Lower leg skin (tissue), 3 donors: ENCODE data around the gene OSBPL2.

ENCODE experiments used
- CTCF ChIP-seq, 3 donors: fragments of 450-650 bp; IDR thresholded peaks; one replicate each; pipeline ENCODE4 v1.5.1; 2016; ENCODE audit warnings: antibody characterized with exemption in 3 of 3, mild to moderate bottlenecking in 3 of 3, moderate library complexity in 2 of 3
- POLR2A ChIP-seq, 2 donors: fragments of 450-650 bp; IDR thresholded peaks; one replicate each; pipeline ENCODE4 v1.6.1; 2016 to 2017; ENCODE audit warnings: antibody characterized with exemption in 2 of 2, mild to moderate bottlenecking in 1 of 2, moderate library complexity in 1 of 2

GRCh38 chr20:62267543-62267942 lies 29.2 kb downstream of the OSBPL2 start:
- TF ChIP-seq POLR2A (IDR thresholded peaks at IDR 0.05) (no peak), CTCF (IDR thresholded peaks at IDR 0.05) (no peak)
